Adrenal gland (tissue), 12 donors: ENCODE data around the gene C1QTNF5. TPM values are rescaled to one million over a fixed set of nuclear protein-coding genes. Genes with fewer than 3 reads are reported as not detected.

Source experiments
- DNase-seq, 7 donors: peaks; one replicate each; pipeline ENCODE4 v3.0.0-alpha.2; 2019 to 2020
- H3K27ac ChIP-seq, 5 donors: fragments of 200-600 bp; sonication (generic) in 4 of 5; 1 replicate in 3 of 5; 2 replicates in 2 of 5; pipeline versions ENCODE4 v1.5.1 to v1.8.0; 2016 to 2020; ENCODE audit warnings: mild to moderate bottlenecking in 1 of 5
- H3K27me3 ChIP-seq: fragments of 200-600 bp; 2 replicates; pipeline ENCODE4 v1.8.0; 2021
- H3K36me3 ChIP-seq, 2 donors: fragments of 200-600 bp; replicated peaks in 1 of 2; 1 replicate in 1 of 2; 2 replicates in 1 of 2; pipeline versions ENCODE4 v1.5.1 to v1.8.0; 2018 to 2022
- H3K4me1 ChIP-seq, 2 donors: fragments of 200-600 bp; replicated peaks in 1 of 2; 1 replicate in 1 of 2; 2 replicates in 1 of 2; pipeline versions ENCODE4 v1.5.1 to v1.8.0; 2018 to 2021
- H3K4me3 ChIP-seq, 4 donors: fragments of 200-600 bp; sonication (generic) in 3 of 4; one replicate each; pipeline ENCODE4 v1.5.1; 2016 to 2018
- H3K9me3 ChIP-seq, 3 donors: fragments of 200-600 bp; sonication (generic) in 1 of 3; replicated peaks in 1 of 3; 1 replicate in 2 of 3; 2 replicates in 1 of 3; pipeline versions ENCODE4 v1.5.1 to v1.8.0; 2016 to 2021
- POLR2A ChIP-seq, 2 donors: fragments of 450-650 bp; IDR thresholded peaks; one replicate each; pipeline ENCODE4 v1.6.1; 2017; ENCODE audit warnings: antibody characterized with exemption in 2 of 2, mild to moderate bottlenecking in 2 of 2, moderate library complexity in 1 of 2
- WGBS, 4 donors: extraction: QIAGEN DNeasy Blood & Tissue Kit in 2 of 4; methylation state at CpG; one replicate each; pipeline versions ENCODE4 v1.1.5 to v1.1.7; 2013 to 2017; 5-methylcytosine and 5-hydroxymethylcytosine counted together
- intact Hi-C, 2 donors: fragments of 100-400 bp; cut with DNase I; formaldehyde crosslinking; loops; one replicate each; pipeline versions ENCODE4 v1.14.1 to v1.15.0; 2022 to 2023
- polyA plus RNA-seq, 3 donors: library from polyadenylated mRNA; stranded (reverse); fragments of 200-250 nt in 2 of 3; fragments of 350-450 nt in 1 of 3; fragmentation: Illumina TruSeq in 1 of 3; extraction: RNeasy Lipid Tissue Mini Kit (QIAGEN cat#74804) in 1 of 3; gene quantifications; one replicate each; pipeline ENCODE4 v1.2.3, GENCODE V29; 2013 to 2014
- total RNA-seq, 9 donors: library from RNA; depleted of rRNA in 4 of 9; stranded (reverse); fragments of >200 nt in 4 of 9; fragments of 120-200 nt in 1 of 9; fragmentation: NEBNext Ultra II Directional in 1 of 9; extraction: Animal tissue kit (Norgen Biotek cat#: 25700) in 1 of 9; gene quantifications; one replicate each; pipeline versions ENCODE4 v1.1.0 to v1.2.4, GENCODE V29; 2013 to 2023
- TF ChIP-seq, protein P1 (sequence below), 6 experiments: fragments of 450-650 bp in 4 of 6; fragments of 200-600 bp in 2 of 6; sonication (generic) in 1 of 6; IDR thresholded peaks; 1 replicate in 5 of 6; 2 replicates in 1 of 6; pipeline versions ENCODE4 v1.5.1 to v1.8.0; 2016 to 2021; ENCODE audit warnings: antibody characterized with exemption in 6 of 6, mild to moderate bottlenecking in 2 of 6, moderate library complexity in 1 of 6
- donor health status: healthy with polysubstance abuse.
- donor health status: Bipolar disorder and iron deficiency.
- donor health status: DM: yes; HTN: yes; CAD: no.
- donor health status: DM: no; HTN: no; CAD: no.
- donor health status: DM: no; HTN: no; CAD: no.
- donor health status: DM: yes; HTN: yes; CAD: no.

Gene C1QTNF5
- total and polyA plus RNA-seq, 12 donors = 1.8 to 46.9 (median 20.6) TPM

DNA sequence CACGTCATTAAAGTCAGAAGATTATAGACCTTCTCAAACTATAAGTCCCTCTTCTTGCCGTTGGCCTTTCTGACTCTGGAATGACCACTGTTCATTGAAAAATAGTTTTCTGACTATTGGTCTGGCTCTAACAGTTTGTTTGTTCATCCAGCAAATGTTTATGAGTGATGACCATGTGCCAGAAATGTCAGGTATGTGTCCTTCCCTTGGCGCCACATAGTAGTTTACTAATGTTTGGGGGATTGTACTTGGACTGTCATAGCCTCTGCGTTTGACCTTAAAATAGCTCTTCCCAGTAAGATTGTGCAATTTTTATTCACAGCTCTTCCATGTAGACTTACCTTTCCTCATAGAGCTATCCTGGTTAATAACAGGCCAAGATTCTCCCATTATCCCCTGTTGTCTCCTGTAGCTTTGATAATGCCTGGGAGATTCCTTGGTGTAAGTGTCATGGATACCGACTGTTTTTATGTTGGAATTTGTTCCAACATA lies 37.4 kb downstream of the C1QTNF5 start:
- TF ChIP-seq, protein P1, sequence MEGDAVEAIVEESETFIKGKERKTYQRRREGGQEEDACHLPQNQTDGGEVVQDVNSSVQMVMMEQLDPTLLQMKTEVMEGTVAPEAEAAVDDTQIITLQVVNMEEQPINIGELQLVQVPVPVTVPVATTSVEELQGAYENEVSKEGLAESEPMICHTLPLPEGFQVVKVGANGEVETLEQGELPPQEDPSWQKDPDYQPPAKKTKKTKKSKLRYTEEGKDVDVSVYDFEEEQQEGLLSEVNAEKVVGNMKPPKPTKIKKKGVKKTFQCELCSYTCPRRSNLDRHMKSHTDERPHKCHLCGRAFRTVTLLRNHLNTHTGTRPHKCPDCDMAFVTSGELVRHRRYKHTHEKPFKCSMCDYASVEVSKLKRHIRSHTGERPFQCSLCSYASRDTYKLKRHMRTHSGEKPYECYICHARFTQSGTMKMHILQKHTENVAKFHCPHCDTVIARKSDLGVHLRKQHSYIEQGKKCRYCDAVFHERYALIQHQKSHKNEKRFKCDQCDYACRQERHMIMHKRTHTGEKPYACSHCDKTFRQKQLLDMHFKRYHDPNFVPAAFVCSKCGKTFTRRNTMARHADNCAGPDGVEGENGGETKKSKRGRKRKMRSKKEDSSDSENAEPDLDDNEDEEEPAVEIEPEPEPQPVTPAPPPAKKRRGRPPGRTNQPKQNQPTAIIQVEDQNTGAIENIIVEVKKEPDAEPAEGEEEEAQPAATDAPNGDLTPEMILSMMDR (IDR thresholded peaks at IDR 0.05) = no peak
- TF ChIP-seq POLR2A (IDR thresholded peaks at IDR 0.05) = no peak
- DNase-seq = no peak
- H3K36me3 ChIP-seq = peaks cover 0 to 43% of the 10 kb centered on the region in 2 donors
- no peaks in the 10 kb centered on the region for H3K9me3 ChIP-seq
- intact Hi-C loops = no loop called here
- H3K27ac ChIP-seq = no peak overlapping the region
- no peaks in the 10 kb centered on the region for H3K27me3 ChIP-seq
- peaks cover 10 to 11% of the 10 kb centered on the region in 2 donors for H3K4me1 ChIP-seq
- 90 to 96% (median 94%) methylated on average over 5 of the region's 5 CpGs for WGBS, 4 donors
- no peak overlapping the region for H3K4me3 ChIP-seq

DNA sequence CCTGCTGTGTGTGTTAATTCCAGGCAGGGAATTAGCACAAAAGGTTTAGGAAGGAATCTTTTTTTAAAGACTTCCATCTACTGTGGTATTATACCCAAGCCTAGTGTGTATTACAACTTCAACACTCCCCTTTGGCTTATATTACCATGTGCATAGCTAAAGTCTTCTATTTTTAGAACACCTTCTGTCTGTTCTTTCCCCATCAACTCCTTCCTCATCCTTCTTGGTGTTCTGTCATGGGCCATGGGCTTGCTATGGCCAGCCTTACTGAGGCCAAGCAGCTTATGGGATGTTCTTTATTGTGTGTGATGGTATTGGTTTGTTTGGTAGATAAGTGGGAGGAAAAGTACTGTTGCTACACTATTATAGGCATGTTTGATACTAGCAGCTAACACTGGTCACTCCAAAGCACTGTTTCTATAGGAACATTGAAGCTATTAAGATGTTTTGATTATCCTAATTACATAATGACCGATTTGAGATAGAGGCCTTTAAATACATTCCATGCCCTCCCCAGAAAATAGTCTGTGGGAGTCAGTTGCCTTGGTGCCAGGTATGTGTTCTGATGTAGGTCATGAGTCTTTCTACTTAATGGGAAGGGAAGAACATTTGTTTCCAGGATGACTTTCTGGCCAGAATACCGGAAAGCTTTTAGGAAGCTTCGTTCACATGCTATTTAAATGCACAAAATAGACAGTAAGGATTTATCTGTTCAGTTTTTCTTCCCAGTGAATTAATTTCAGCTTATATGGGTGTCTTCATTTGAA lies 40.3 kb downstream of the C1QTNF5 start:
- H3K4me3 ChIP-seq = no peak overlapping the region
- H3K4me1 ChIP-seq = no peaks in the 10 kb centered on the region
- no peaks in the 10 kb centered on the region for H3K27me3 ChIP-seq
- WGBS, 4 donors = 74 to 90% (median 81%) methylated on average over 3 of the region's 3 CpGs
- H3K36me3 ChIP-seq = peaks cover 0 to 58% of the 10 kb centered on the region in 2 donors
- no peak overlapping the region for H3K27ac ChIP-seq
- H3K9me3 ChIP-seq = no peaks in the 10 kb centered on the region
- TF ChIP-seq, protein P1 (IDR thresholded peaks at IDR 0.05) = no peak
- no peak for TF ChIP-seq POLR2A (IDR thresholded peaks at IDR 0.05)
- no peak for DNase-seq
- intact Hi-C loops = no loop called here

DNA sequence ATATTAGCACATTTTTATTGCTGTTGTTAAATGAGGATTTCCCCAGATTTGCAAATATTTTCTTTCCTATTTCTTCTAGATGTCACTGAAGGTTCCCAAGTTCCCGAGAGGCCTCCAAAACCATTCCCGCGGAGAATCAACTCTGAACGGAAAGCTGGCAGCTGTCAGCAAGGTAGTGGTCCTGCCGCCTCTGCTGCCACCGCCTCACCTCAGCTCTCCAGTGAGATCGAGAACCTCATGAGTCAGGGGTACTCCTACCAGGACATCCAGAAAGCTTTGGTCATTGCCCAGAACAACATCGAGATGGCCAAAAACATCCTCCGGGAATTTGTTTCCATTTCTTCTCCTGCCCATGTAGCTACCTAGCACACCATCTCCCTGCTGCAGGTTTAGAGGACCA lies 41.3 kb downstream of the C1QTNF5 start:
- Histone ChIP-seq H3K27me3 (no peaks in the 10 kb centered on the region), H3K4me3 (no peak overlapping the region), H3K9me3 (no peaks in the 10 kb centered on the region), H3K27ac (no peak overlapping the region), H3K4me1 (no peaks in the 10 kb centered on the region), H3K36me3 (peaks cover 0 to 58% of the 10 kb centered on the region in 2 donors)
- intact Hi-C loops = no loop called here
- DNase-seq = no peak
- WGBS, 4 donors = 95 to 97% (median 96%) methylated on average over 9 of the region's 9 CpGs
- TF ChIP-seq, protein P1 (IDR thresholded peaks at IDR 0.05) = no peak
- no peak for TF ChIP-seq POLR2A (IDR thresholded peaks at IDR 0.05)

DNA sequence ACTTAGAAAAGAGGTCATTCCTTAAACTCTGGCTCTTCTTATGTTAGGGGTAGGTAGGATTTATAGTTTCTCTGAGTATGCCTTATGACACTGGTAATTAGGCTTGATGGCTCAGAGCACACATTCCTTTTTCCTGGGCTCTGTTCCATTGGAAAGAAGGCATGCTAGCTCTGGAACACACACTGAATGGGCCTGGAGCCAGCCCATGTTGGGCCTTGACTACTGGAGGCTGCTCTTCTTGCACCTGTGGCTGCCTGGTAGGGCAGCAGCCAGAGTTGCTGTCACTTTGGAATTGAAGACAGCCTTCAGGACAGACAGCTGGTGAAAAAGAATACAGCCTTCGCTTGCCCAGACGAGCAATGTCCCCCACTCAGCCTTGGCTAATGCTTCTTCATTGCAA lies 42.0 kb downstream of the C1QTNF5 start:
- no peak for TF ChIP-seq POLR2A (IDR thresholded peaks at IDR 0.05)
- TF ChIP-seq, protein P1 (IDR thresholded peaks at IDR 0.05) = no peak
- WGBS, 4 donors = 84 to 93% (median 90%) methylated on average over 2 of the region's 2 CpGs
- Histone ChIP-seq H3K36me3 (peaks cover 0 to 58% of the 10 kb centered on the region in 2 donors), H3K9me3 (no peaks in the 10 kb centered on the region), H3K4me3 (no peak overlapping the region), H3K4me1 (no peaks in the 10 kb centered on the region), H3K27ac (no peak overlapping the region), H3K27me3 (no peaks in the 10 kb centered on the region)
- no peak for DNase-seq
- intact Hi-C loops = no loop called here
